Activated CD4-positive, alpha-beta memory T cell treated with anti-CD3 and anti-CD28 coated beads for 36 hours (primary cell): ENCODE measurements around the gene PARD3B. TPM values are rescaled to one million over a fixed set of nuclear protein-coding genes. Genes with fewer than 3 reads are reported as not detected.

Experiments used
- CTCF ChIA-PET: fragments of 350-600 bp; sonication (Branson Sonifier 250); formaldehyde crosslinking; loops from one replicate; lab custom pipeline; 2021; ENCODE audit warnings: antibody characterized with exemption, inconsistent platforms; lab: Charles Lee
- POLR2A ChIA-PET: fragments of 350-600 bp; sonication (Branson Sonifier 250); formaldehyde crosslinking; loops from one replicate; lab custom pipeline; 2021; ENCODE audit warnings: antibody characterized with exemption; lab: Charles Lee
- DNase-seq: peaks from one replicate; pipeline ENCODE4 v3.0.0-alpha.2; 2020
- H3K27ac Mint-ChIP-seq: one replicate; pipeline ENCODE4 v1.8.0; 2021; ENCODE audit warnings: mixed read lengths
- H3K27me3 Mint-ChIP-seq: one replicate; pipeline ENCODE4 v1.8.0; 2021; ENCODE audit warnings: mixed read lengths
- H3K36me3 Mint-ChIP-seq: one replicate; pipeline ENCODE4 v1.8.0; 2021; ENCODE audit warnings: mixed read lengths
- H3K4me1 Mint-ChIP-seq: one replicate; pipeline ENCODE4 v1.8.0; 2021; ENCODE audit warnings: low read depth, mixed read lengths
- H3K4me3 Mint-ChIP-seq: one replicate; pipeline ENCODE4 v1.8.0; 2021; ENCODE audit warnings: mild to moderate bottlenecking, mixed read lengths
- H3K9me3 Mint-ChIP-seq: one replicate; pipeline ENCODE4 v1.8.0; 2021; ENCODE audit warnings: mixed read lengths
- intact Hi-C: fragments of 100-400 bp; cut with micrococcal nuclease; formaldehyde crosslinking; loops from one replicate; pipeline ENCODE4 v1.15.1; 2023
- total RNA-seq, 2 experiments: library from RNA; stranded (reverse); gene quantifications; one replicate each; pipeline ENCODE4 v1.2.3, GENCODE V29; 2021

Gene PARD3B
- total RNA-seq, 2 experiments from 2014 or later: 0.07 to 0.70 TPM

DNA sequence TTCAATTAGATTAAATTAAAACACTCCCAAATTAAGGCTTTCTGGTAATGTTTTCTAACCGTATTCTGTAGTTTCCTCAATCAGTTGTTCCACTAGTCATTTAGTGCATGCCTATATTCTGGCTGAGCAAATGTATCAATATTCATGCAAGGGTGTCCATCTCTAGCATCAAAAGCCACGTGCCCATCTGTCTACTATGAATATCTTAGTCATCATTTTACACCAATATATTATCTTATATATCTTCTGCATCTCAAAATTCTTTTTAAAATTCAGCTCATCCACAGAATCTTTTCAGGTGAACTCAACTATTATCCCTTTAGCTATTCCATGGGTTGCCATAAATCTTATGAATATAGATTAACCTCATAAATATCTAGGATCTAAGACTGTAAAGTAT, 488.2 kb downstream of the PARD3B start:
- no peaks in the 10 kb centered on the region for H3K9me3 Mint-ChIP-seq
- no peaks in the 10 kb centered on the region for H3K36me3 Mint-ChIP-seq
- H3K27ac Mint-ChIP-seq: no peak overlapping the region
- intact Hi-C loops: no loop called here
- POLR2A ChIA-PET: no interaction called here
- no peak overlapping the region for H3K4me3 Mint-ChIP-seq
- H3K4me1 Mint-ChIP-seq: peaks cover 10% of the 10 kb centered on the region
- no peak for DNase-seq
- H3K27me3 Mint-ChIP-seq: no peaks in the 10 kb centered on the region
- CTCF ChIA-PET: no interaction called here

GRCh38 chr2:205034034-205034433, 488.8 kb downstream of the PARD3B start:
- no peaks in the 10 kb centered on the region for H3K27me3 Mint-ChIP-seq
- no peak overlapping the region for H3K4me3 Mint-ChIP-seq
- H3K36me3 Mint-ChIP-seq: no peaks in the 10 kb centered on the region
- intact Hi-C loops: no loop called here
- H3K4me1 Mint-ChIP-seq: peaks cover 10% of the 10 kb centered on the region
- no peak for DNase-seq
- ChIA-PET POLR2A (no interaction called here), CTCF (no interaction called here)
- no peaks in the 10 kb centered on the region for H3K9me3 Mint-ChIP-seq
- no peak overlapping the region for H3K27ac Mint-ChIP-seq

DNA sequence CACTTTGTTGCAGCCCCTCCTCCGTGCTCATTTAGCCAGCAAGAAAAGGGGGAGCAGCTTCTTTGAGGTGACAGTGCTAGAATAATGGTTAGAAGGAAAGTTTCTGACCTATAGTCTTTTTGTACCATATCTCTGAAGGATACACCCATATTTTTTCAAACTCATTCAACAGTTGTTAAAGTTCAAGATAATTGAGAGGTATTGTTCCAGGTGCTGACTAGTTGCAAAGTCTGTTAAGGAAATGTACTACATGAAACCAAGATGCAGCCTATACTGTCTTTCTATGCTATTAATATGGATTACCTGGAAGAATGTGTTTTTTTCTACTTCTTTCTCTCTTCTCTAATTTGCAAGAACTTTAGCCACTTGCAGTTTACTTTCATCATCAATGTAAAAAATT, 495.0 kb downstream of the PARD3B start:
- H3K9me3 Mint-ChIP-seq: peaks cover 5% of the 10 kb centered on the region
- ChIA-PET CTCF (no interaction called here), POLR2A (no interaction called here)
- intact Hi-C loops: no loop called here
- peaks cover 4% of the 10 kb centered on the region for H3K36me3 Mint-ChIP-seq
- DNase-seq: no peak
- no peaks in the 10 kb centered on the region for H3K27me3 Mint-ChIP-seq
- H3K4me1 Mint-ChIP-seq: no peaks in the 10 kb centered on the region
- no peak overlapping the region for H3K27ac Mint-ChIP-seq
- no peak overlapping the region for H3K4me3 Mint-ChIP-seq

- ChIA-PET CTCF (no interaction called here), POLR2A (no interaction called here)
- Mint-ChIP-seq H3K27me3 (no peaks in the 10 kb centered on the region), H3K36me3 (peaks cover 4% of the 10 kb centered on the region), H3K9me3 (peaks cover 5% of the 10 kb centered on the region), H3K4me3 (no peak overlapping the region), H3K27ac (no peak overlapping the region), H3K4me1 (no peaks in the 10 kb centered on the region)
- intact Hi-C loops: no loop called here
- no peak for DNase-seq
Observed at GRCh38 chr2:205041472-205042130, 496.3 kb downstream of the PARD3B start.

GRCh38 chr2:205043285-205043684, 498.0 kb downstream of the PARD3B start:
- Mint-ChIP-seq H3K4me3 (no peak overlapping the region), H3K27me3 (no peaks in the 10 kb centered on the region), H3K4me1 (no peaks in the 10 kb centered on the region), H3K27ac (no peak overlapping the region), H3K36me3 (peaks cover 4% of the 10 kb centered on the region), H3K9me3 (peaks cover 5% of the 10 kb centered on the region)
- ChIA-PET POLR2A (no interaction called here), CTCF (no interaction called here)
- no peak for DNase-seq
- intact Hi-C loops: no loop called here

GRCh38 chr2:205045706-205046105, 500.4 kb downstream of the PARD3B start:
- H3K27me3 Mint-ChIP-seq: no peaks in the 10 kb centered on the region
- no peaks in the 10 kb centered on the region for H3K4me1 Mint-ChIP-seq
- DNase-seq: no peak
- H3K27ac Mint-ChIP-seq: no peak overlapping the region
- H3K36me3 Mint-ChIP-seq: peaks cover 12% of the 10 kb centered on the region
- ChIA-PET CTCF (no interaction called here), POLR2A (no interaction called here)
- peaks cover 17% of the 10 kb centered on the region for H3K9me3 Mint-ChIP-seq
- no peak overlapping the region for H3K4me3 Mint-ChIP-seq
- intact Hi-C loops: no loop called here

GRCh38 chr2:205047273-205047839, 502.1 kb downstream of the PARD3B start:
- H3K9me3 Mint-ChIP-seq: peaks cover 17% of the 10 kb centered on the region
- ChIA-PET CTCF (no interaction called here), POLR2A (no interaction called here)
- intact Hi-C loops: no loop called here
- DNase-seq: no peak
- H3K27me3 Mint-ChIP-seq: no peaks in the 10 kb centered on the region
- peaks cover 1% of the 10 kb centered on the region for H3K4me1 Mint-ChIP-seq
- no peak overlapping the region for H3K27ac Mint-ChIP-seq
- H3K36me3 Mint-ChIP-seq: peaks cover 12% of the 10 kb centered on the region
- H3K4me3 Mint-ChIP-seq: no peak overlapping the region

DNA sequence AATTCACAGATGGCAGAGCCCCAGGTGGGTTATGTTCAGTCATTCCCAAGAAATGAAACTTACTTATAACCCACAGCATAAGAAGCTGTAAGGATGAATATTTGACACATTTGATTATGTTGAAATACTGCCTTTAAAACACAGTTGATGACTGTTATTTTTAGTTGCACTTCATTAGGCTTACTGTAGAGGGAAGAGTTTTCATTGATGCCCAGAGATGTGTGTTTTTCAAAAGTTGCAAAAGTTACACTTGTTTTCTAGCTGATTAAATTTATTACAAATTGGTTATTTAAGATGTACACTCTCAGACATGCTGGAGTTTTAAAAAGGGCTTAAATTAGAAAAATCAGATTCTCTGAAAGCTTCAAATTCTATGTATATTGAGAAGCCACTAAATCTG, 506.1 kb downstream of the PARD3B start:
- Mint-ChIP-seq H3K4me1 (peaks cover 9% of the 10 kb centered on the region), H3K27me3 (no peaks in the 10 kb centered on the region), H3K36me3 (peaks cover 9% of the 10 kb centered on the region), H3K4me3 (no peak overlapping the region), H3K27ac (no peak overlapping the region), H3K9me3 (peaks cover 13% of the 10 kb centered on the region)
- CTCF ChIA-PET: no interaction called here
- POLR2A ChIA-PET: no interaction called here
- DNase-seq: no peak
- intact Hi-C loops: no loop called here

DNA sequence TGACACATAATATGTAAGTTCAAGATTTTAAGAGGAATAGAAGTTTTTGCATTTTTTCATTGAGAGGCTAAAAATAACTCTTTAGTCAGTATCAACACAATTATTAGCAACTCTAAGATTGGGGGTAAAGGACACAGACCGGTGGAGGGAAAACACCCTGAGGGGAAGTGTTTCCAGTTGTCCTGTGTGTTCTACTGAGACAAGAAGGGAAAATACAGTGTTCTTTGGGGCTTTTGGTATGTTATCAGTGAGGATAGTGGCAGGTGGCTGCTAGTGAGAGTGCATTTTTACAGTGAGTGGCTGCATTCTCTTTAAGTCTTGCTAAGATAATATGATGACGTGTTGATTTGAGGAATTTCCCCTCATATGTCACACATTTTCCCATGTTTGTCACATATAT, 507.5 kb downstream of the PARD3B start:
- CTCF ChIA-PET: no interaction called here
- Mint-ChIP-seq H3K9me3 (peaks cover 13% of the 10 kb centered on the region), H3K27me3 (no peaks in the 10 kb centered on the region), H3K27ac (no peak overlapping the region), H3K4me1 (peaks cover 9% of the 10 kb centered on the region), H3K4me3 (no peak overlapping the region), H3K36me3 (peaks cover 9% of the 10 kb centered on the region)
- no peak for DNase-seq
- intact Hi-C loops: no loop called here
- POLR2A ChIA-PET: no interaction called here

DNA sequence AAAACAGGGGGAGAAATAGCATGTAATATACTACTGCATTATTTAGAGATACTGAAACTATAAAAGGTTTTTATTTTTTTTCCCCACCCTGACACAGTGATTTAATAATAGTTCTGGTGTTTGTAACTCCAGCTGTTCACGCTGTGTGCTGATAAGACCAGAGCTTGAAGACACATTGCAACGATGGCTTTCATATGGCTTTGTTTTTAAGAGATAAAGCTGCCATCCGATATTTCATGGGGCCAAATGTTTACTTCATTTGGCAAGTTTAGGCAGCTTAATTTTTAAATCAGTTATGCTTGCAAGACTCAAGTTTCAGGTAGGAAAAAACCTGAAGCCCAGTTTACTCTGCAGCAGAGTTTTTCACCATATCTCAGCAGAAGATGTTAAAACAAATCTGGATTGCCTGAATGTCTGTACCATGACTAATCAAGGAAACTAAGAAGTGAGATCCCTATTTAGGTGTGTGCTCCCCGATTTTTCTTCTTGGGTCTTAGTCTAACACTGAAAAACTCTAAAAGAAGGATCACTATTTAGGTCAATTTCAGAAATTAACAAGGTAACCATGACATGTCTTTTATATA, 508.6 kb downstream of the PARD3B start:
- DNase-seq: no peak
- intact Hi-C loops: no loop called here
- no peak overlapping the region for H3K4me3 Mint-ChIP-seq
- peaks cover 9% of the 10 kb centered on the region for H3K36me3 Mint-ChIP-seq
- H3K27me3 Mint-ChIP-seq: no peaks in the 10 kb centered on the region
- peaks cover 14% of the 10 kb centered on the region for H3K4me1 Mint-ChIP-seq
- no peak overlapping the region for H3K27ac Mint-ChIP-seq
- POLR2A ChIA-PET: no interaction called here
- H3K9me3 Mint-ChIP-seq: peaks cover 22% of the 10 kb centered on the region
- CTCF ChIA-PET: no interaction called here

GRCh38 chr2:205054789-205055188, 509.5 kb downstream of the PARD3B start:
- peaks cover 20% of the 10 kb centered on the region for H3K9me3 Mint-ChIP-seq
- H3K36me3 Mint-ChIP-seq: peaks cover 6% of the 10 kb centered on the region
- ChIA-PET POLR2A (no interaction called here), CTCF (no interaction called here)
- no peaks in the 10 kb centered on the region for H3K27me3 Mint-ChIP-seq
- no peak overlapping the region for H3K27ac Mint-ChIP-seq
- H3K4me1 Mint-ChIP-seq: peaks cover 14% of the 10 kb centered on the region
- no peak for DNase-seq
- intact Hi-C loops: loop anchor here (5.0 kb wide), 1 partner anchor 87 kb away; no protein-coding TSS in a partner anchor
- H3K4me3 Mint-ChIP-seq: no peak overlapping the region

DNA sequence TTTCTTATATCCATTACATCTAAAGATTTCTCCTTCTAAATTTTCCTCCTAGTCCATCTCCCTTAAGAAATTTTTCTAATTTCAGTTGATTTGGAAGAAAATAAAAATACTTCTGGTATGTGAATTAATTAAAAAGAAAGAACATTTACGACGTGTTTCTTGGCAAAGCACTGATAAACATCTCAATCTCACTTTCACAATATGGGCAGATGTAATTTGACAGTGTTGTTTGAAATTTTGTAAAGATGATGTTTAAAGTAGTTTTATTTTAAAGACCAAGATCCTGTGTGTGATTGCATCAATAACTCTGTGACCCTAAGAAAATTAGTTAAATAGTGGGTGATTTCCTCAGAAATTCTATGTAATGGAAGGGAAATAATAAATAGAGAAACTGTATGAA, 510.0 kb downstream of the PARD3B start:
- H3K9me3 Mint-ChIP-seq: peaks cover 18% of the 10 kb centered on the region
- no peaks in the 10 kb centered on the region for H3K27me3 Mint-ChIP-seq
- H3K4me1 Mint-ChIP-seq: peaks cover 14% of the 10 kb centered on the region
- POLR2A ChIA-PET: no interaction called here
- no peak for DNase-seq
- CTCF ChIA-PET: no interaction called here
- H3K36me3 Mint-ChIP-seq: peaks cover 5% of the 10 kb centered on the region
- H3K27ac Mint-ChIP-seq: no peak overlapping the region
- H3K4me3 Mint-ChIP-seq: no peak overlapping the region
- intact Hi-C loops: loop anchor here (5.0 kb wide), 1 partner anchor 88 kb away; no protein-coding TSS in a partner anchor

- peak overlapping the region; percentile 55 for H3K4me3 Mint-ChIP-seq
- intact Hi-C loops: loop anchor here (5.0 kb wide), 1 partner anchor 89 kb away; no protein-coding TSS in a partner anchor
Observed at GRCh38 chr2:205056151-205056561, 510.9 kb downstream of the PARD3B start.

More at GRCh38 chr2:205056151-205056561, 510.9 kb downstream of the PARD3B start:
- Mint-ChIP-seq H3K9me3 (peaks cover 18% of the 10 kb centered on the region), H3K27ac (no peak overlapping the region), H3K27me3 (no peaks in the 10 kb centered on the region), H3K36me3 (peaks cover 5% of the 10 kb centered on the region), H3K4me1 (peaks cover 14% of the 10 kb centered on the region)
- POLR2A ChIA-PET: no interaction called here
- CTCF ChIA-PET: no interaction called here
- DNase-seq: no peak
